GM18511 (cell line): ENCODE results near the gene HDAC1.

Source experiments
- ATAC-seq: cut with Tn5 transposase; IDR thresholded peaks from one replicate; pipeline ENCODE4 v1.9.1; 2021; ENCODE audit warnings: mild to moderate bottlenecking, moderate library complexity; ENCODE audit not compliant: unreplicated experiment

Gene HDAC1

DNA sequence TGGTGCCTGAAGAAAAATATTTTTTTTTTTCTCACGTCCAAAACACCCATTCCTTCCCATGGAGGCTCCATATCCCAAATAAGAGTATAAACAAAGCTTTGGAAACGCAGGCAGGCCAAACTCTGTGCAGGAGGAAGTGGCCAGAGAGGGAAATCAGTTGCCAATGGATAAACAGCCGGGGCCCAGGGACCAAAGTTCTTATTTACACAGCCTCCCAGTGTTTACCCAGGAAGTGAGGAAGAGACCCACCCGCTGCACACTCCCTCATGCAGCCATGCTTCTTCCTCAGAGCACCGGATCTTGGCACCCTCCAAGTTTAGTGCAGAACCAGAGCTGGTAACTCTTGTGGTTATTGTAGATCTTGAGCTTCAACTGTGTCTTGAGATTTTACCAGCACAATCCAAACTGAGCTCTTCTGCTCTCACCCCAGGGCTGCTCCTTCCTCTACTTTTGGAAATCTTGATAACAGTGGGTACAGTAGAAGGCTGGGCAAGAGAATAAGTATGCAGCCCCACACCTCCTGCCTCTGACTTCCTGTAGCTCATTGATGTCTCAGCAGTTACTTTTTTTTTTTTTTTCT is 29.9 kb downstream of the HDAC1 start:
- no peak for ATAC-seq

DNA sequence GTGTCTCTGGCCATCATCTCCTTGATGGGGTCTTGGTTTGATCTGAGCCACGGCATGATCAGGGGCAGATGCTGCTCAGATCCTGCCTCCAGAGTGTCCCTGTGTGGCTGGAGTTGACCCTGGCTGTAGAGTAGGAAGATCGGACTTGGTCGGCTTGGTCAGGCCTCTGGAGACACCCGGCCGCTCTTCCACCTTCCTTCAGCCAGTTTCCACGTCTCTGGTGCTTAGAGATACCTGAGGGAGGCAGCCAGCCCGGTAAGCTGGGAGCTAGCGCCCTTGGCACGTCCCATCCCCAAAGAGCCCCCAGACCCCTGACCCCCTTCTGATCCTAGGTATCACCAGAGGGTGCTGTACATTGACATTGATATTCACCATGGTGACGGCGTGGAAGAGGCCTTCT is 35.3 kb downstream of the HDAC1 start:
- ATAC-seq = no peak

DNA sequence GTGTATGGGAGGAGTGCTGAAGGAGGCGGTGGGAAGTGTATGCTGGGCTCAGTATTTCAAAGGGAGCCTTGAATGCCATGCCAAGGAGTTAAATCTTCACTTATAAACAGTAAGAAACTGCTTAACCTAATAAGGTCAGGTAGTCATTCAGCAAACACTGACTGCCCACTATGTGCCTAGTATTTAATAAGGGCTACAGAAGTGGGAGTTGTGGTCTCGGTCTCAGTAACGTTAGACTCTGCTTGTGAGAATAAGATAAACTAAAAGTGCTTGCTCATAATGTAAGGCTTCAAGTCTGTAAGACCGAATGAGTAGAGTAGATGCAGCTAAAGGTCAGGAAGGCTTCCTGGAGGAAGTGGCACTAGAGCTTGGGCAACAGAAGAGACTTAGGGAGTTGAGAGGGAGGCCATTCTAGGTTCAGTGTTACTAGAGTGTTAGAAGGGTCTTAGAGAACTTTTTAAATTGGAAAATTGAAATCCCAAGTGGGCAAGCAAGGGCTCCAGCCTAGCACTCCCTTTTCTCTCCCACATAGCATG is 38.1 kb downstream of the HDAC1 start:
- no peak for ATAC-seq

DNA sequence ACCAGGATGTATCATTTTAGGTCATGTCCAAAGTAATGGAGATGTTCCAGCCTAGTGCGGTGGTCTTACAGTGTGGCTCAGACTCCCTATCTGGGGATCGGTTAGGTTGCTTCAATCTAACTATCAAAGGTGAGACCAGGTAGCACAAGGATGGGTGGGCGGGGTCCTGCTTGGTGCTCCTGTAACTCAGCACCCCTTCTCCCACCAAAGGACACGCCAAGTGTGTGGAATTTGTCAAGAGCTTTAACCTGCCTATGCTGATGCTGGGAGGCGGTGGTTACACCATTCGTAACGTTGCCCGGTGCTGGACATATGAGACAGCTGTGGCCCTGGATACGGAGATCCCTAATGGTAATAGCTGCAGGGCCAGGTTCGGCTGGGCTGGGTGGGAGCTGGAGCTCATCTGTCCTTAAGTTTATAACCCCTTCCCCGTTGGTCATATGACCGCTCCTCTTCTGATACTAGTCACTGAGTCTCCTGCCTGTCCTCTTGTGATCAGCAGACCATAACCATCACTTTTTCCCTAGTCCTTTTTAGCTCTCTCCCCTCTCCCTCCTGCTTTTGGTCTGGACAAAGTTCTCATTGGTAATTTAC is 38.8 kb downstream of the HDAC1 start:
- ATAC-seq = no peak

DNA sequence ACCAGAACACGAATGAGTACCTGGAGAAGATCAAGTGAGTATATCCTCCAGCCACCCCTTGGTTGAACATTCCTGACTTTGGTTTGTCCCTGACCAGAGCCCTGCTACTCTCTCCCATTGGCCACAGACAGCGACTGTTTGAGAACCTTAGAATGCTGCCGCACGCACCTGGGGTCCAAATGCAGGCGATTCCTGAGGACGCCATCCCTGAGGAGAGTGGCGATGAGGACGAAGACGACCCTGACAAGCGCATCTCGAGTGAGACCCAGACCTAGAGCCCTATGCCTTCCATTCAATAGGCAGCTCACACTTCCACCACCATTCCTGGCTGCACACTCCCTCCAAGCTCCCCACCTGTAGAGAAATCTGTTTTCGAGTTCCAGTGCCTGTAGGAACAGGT is 39.7 kb downstream of the HDAC1 start:
- no peak for ATAC-seq

DNA sequence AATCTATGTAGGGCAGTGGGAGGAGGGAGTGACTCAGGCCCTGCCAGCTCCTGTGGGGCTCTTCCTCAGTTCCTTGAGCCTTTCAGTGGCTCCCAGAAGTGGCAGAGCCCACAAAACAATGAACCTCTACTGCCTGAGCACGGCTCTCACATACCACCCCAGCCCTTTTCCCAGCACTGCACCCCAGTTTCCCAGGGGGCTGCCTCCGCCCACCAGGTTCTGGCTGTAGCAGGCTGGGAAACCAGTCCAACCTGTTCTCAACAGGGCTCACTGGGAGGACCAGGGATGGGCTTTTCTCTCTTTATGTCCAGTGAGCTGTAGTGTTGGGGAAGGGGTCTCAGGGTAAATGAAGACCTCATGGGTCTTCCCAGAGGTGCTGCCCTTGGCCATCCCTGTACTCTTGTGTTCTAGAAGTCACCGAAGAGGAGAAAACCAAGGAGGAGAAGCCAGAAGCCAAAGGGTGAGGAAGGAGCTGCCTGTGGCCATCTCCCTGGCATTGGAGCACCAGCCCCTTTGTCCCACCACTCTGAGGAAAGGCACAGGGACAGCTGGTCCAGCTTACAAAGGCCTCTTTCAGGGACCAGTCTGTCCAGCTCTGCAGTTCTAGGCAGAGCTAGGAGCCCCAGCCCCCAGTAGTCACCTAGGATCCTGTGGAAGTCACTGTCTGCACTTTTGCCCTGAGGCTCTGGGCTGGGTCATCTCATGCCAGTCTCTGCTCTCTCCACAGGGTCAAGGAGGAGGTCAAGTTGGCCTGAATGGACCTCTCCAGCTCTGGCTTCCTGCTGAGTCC is 40.6 kb downstream of the HDAC1 start:
- ATAC-seq = no peak

DNA sequence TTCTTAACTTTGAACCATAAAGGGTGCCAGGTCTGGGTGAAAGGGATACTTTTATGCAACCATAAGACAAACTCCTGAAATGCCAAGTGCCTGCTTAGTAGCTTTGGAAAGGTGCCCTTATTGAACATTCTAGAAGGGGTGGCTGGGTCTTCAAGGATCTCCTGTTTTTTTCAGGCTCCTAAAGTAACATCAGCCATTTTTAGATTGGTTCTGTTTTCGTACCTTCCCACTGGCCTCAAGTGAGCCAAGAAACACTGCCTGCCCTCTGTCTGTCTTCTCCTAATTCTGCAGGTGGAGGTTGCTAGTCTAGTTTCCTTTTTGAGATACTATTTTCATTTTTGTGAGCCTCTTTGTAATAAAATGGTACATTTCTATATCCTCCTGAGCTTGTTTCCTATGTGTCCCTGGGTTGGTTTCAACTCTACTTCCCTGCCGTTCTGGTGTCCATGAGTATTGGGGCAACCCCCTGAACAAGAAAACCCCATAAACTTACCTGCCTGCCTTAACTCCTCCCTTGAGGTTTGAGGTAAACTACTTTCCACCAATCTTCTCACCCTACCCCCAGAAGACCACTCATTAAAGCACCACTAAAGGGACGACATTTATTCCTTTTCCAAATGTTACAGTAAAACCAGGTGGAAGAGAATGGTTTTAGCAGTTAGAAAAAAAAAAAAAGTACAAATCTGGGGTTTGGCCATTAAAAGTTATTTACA is 41.5 kb downstream of the HDAC1 start:
- ATAC-seq = no peak

DNA sequence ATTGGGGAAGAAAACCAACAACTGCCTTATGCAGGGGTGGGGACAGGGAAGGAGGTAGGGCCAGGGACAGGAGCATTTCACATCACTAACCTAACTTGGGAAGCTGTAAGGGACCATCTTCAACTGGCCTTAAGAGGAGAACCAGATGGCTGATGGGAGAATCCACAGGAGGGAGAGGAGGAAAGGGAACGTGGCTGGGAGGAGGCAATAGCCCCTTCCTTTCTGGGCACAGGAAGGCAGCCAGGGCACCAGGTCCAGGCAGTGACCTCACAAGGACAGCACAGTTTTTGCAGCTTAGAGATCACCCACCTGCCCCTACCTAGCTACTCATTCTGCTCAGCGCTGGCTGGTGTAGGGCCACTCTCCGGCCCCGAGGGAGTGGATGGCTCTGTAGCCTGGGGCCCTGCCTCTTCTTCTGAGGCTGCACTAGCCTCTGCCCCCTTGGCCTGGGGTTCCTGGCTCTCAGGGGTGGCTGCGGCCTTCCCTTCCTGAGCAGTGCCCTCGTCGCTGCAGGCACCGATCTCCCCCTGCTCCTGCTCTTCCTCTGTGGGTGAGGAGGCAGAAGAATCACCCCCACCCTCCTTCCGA is 42.5 kb downstream of the HDAC1 start:
- no peak for ATAC-seq

DNA sequence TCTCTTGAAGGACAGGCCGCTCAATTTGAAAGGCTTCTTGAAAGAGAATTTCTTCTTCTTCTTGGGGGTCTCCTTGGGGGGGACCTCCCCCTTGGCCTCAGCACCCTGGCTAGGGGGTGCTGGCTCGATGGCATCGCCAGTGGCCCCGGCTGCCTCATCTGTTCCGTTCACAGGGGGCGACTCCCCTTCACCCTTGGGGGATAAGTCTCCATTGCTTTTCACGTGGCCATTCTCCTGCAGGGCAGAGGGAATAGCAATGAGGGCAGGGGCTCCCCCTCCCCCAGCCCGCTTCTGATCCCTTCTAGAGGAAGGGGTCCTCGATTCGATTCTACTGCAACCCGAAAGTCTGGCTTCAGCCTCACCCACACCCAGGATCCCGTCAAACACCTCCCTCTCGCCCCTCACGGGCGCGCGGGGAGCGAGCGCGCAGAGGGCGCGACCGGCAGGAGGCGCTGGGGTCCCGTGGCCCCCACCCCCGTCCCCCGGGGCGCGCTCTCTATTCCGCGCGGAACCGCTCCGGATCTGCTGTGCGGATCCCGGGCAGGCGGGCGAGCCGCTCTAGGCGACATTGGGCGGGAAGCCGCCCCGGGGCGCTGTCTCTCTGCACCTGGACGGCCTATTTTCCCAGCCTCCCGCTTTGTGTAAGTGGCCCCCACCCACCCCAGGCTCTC is 43.1 kb downstream of the HDAC1 start:
- no peak for ATAC-seq

DNA sequence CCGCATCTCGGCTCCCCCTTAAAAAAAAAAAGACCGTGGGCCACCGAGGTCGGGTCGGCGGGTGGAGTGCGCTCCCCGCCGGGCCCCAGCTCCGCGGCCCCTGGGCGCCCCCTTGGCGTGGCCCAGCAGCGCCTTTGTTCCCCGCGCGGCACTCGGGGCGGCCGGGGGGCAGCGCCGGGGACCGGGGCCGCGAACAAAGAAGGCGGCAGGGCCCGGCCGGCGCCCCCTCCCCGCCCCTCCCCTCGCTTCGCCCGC is 43.6 kb downstream of the HDAC1 start:
- ATAC-seq = no peak

DNA sequence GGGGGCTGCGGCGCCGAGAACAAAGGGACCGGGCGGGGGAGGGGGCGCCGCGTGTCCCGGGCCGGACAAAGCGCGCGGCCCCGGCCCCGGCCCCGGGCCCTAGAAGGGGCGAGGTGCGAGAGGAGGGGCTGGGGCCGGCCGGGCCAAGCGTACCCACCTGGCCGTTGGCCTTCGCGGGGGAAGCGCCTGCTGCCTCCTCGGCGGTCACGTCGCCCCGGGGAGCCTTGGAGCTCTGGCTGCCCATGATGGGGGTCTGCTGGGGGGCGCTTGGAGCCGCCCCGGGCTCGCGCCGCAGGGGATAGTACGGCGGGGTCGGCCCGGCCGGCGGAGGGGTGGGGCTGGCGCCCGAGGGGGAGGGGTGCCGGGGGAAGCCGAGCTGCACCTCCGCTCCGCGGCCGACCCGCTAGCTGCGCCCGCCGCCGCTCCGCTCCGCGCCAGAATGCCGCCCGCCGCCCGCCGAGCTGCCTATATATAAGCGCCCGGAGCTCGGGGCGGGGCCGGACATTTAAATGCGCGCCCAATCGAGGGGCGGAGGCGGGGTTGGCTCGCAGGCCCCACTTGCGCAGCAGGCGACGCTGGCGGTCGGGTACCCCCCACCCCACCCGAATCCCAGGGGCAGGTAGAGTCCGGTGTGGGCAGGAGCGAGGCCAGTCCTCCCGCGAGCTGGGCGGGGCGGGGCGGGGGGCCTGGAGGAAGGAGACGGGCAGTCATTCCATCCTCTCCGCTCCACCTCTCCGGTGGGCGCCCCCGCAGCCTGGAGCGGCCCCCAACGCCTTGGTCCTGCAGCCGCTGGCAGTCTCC is 44.1 kb downstream of the HDAC1 start, which contains the start of gene MARCKSL1:
TSS of gene MARCKSL1 (minus strand) at position 444 of the 801 bp plus-strand sequence. CDS start at position 244, 200 bp downstream.
- ATAC-seq = no peak

DNA sequence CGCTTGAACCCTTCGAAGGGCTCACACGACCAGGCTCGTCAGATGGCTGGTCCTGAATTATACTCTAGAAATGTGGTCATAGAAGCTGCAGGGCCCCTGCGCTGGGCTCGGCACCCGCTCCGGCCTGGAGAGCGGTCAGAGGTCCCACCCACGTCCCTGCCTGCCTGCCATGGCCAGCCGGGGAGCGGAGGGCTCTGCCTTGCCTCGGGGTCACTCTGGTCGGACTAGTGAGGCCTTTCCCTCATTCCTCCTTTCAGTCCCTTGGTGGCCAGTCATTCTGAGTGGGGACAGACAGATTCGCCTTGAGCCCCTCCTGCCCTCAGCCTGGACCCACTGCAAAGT is 44.7 kb downstream of the HDAC1 start:
- ATAC-seq = no peak

DNA sequence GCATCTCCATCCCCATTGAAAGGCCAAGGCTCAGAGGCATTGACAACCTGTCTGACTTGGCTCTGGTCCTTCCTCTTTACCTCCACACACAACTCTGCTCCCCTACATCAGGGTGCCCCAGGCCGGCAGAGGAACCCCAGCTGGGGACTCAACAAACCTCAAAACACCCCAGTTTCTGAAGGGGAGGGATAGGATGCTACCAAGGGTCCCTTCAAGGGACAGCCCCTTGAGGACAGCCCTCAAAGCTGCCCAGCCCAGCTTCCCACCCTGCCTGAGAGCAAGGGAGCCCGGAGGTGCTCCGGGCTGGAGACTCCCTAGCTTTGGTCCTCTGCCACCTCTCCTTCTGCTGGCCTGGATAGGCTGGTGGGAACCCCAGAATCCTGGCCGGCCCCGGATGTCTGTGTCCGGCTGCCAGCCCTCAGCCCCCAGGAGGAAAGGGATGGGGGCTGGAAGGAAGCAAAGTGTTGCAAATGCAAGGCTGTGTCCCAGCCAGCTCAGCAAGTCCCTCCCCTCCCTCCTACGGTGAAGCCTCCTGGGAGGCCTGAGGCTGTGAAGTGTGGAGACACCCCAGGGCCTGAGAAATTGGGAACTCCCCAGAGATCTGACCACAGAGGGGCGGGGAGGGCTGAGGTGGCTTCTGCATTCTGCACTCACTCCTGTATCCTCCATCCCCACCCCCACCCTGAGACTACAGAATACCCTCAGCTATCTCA is 45.2 kb downstream of the HDAC1 start:
- ATAC-seq = no peak

DNA sequence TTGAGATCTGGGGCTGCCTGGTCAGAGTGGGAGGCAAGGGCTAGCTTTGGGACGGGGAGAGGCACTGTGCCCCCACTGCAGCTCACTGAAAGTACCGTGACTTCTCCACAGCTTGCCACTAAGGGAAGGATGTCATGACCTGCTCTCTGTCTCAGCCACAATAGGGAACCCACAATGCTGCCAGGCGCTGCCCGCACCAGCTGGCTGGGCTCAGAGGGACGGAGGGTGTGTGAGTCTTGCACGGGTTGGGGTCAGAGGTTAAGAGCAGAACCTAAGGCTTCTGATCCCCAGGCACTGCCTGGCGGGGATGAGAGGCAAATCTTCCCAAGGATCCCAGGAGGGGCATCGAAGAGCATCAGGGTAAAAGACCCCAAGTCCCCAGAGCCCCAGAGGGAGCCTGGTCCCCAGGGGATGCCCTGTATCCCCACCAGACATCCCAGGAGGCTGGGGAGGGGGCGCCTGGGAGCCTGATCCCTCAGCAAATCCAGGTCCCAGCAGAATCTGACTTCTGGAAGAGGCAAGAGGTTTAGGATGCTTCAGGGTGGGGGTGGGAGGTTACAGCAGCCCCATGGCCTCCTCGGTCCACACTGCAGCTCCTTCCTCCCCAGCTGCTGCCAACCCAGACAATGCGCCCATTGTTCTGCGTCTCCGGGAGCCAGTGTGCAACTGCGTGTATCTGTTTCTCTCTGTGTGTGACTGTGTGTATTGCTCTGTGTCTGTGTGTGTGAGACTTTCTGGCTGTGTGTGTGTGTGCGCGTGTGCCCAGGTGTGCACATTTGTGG is 46.2 kb downstream of the HDAC1 start:
- ATAC-seq = no peak

DNA sequence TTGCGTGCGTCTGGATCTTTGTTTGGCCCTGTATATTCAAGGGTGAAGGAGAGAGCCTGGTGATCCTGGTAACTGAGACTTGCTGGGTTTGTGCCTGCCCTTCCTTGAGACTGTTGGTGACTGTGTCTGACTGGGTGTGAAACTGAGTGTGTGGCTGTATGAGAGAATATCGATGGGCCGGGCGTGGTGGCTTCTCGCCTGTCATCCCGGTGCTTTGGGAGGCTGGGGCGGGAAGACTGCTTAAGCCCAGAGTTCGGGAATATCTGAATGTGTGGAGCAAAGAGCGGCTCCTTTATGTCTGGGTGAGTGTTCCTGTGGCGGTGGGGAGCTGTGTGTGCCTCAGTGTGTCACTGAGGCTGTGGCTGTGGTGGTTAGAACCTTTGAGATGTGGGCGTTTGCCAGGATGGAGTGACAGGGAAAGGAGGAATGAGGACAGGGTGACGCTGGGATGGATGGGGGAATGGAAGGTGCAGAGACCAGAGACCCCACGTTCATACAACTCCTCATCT is 46.8 kb downstream of the HDAC1 start:
- ATAC-seq = no peak

DNA sequence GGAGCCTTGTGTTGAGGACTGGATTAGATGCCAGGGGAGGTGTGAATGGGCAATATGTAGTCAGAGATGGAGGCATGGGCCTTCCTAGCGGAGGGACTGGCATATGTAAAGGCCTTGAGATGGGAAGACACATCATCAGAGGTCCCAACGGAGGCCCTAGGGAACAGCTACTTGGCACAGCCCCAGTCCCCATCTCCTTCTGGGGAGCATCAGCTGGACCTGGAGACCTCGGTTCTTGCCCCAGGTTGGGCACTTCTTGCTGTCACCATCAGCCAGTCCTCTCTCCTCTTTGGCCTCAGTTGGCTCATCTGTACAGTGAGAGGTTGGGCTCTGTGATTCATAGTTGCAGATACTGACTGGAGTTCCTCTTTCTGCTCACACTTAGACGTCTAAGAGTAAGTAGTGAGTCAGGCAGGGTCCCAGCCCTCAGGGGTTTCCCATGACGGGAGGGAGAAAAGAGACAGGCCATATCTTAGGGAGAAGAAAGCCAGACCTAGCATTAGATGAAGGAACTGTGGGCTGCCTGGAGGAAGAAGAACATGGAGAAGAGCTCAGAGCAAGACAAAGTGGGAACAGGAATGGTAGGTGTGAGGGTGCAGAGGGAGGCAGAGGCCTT is 47.6 kb downstream of the HDAC1 start:
- no peak for ATAC-seq

DNA sequence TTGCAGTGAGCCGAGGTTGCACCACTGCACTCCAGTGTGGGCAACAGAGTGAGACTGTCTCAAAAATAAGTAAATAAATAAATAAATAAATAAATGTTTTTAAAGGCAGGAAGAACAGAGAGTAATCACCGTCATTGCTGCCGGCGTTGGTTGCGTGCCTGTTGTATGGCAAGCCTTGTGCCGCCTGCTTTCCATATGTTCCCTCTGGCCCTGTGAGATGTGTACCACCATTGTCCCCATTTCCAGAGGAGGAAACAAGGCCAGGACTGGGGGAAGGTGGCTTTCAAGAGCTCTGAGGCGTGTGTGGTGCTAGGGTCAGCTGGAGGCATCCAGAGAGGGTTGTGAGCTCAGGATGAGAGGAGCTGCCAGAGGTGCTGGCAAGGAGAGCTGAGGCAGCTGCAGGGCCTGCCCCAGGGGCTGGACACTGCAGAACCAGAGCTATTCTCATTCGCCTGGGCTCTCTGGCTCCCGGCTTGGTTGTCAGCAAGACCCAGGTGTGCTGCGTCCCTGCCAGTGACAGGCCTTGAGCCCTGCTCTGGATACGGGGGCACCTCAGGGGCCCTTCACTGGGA is 49.4 kb downstream of the HDAC1 start:
- ATAC-seq = no peak

DNA sequence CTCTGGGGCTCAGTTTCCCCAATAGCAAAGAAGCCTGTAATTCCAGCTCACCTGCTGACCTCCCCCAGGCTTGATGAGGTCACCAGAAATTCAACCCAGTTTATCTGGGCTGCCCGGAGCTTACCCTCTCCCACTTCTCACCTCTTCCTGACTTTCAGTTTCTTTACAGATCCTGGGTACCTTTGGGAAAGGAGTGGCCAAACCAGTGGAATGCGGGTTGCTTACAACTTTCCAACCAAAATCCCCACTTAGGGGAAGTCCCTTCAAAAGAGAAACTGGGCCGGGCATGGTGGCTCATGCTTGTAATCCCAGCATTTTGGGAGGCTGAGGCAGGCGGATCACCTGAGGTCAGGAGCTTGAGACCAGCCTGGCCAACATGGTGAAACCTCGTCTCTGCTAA is 50.1 kb downstream of the HDAC1 start:
- no peak for ATAC-seq
